SU-DHL-6 (cell line): Measurements from ENCODE around the gene ERBB4.

Experiments
- CTCF ChIP-seq: fragments of 200-600 bp; sonication (generic); IDR thresholded peaks from one replicate; pipeline ENCODE4 v1.5.1; 2017; ENCODE audit warnings: antibody characterized with exemption, mild to moderate bottlenecking, low read length, moderate library complexity; ENCODE audit not compliant: insufficient read depth, poor library complexity, severe bottlenecking
- EZH2phosphoT487 ChIP-seq: fragments of 200-600 bp; sonication (generic), shearing (Covaris generic); conservative IDR thresholded peaks from 2 replicates; pipeline ENCODE4 v1.6.1; 2018; ENCODE audit warnings: mild to moderate bottlenecking, antibody characterized with exemption, low read length, moderate library complexity, mixed read lengths

- TF ChIP-seq CTCF = no peak
- TF ChIP-seq EZH2phosphoT487 = no peak
Measured at GRCh38 chr2:212024040-212024439, 514.6 kb downstream of the ERBB4 start.
